ENCODE measurements around the gene STAG3. TPM values are rescaled to one million over a fixed set of nuclear protein-coding genes. Genes with fewer than 3 reads are reported as not detected.
A peak's percentile ranks its signal among the peaks of the same experiment; 100 is the strongest.

Gene STAG3
- total and polyA plus RNA-seq, 9 of the 15 experiments (the other 6 are each of a cell fraction or from before 2014, with no cell fraction given): 0.54 to 2.5 (median 1.7) TPM

- TF ChIP-seq ZNF277 (CRISPR knock-in tag; IDR thresholded peaks at IDR 0.05; ENCODE audit: borderline replicate concordance): no peak
- no peak for TF ChIP-seq BDP1 (IDR thresholded peaks at IDR 0.05; ENCODE audit: insufficient read depth, insufficient read length)
- TF ChIP-seq ZNF263 (CRISPR knock-in tag; IDR thresholded peaks at IDR 0.05; ENCODE audit: borderline replicate concordance): no peak
- peak; percentile 40; the same call in 1 of the 2 replicates for TF ChIP-seq ZBTB2 (IDR thresholded peaks at IDR 0.05)
- 0 out of 2 replicates have a peak, but pooled peaks have one; percentile 20 for TF ChIP-seq ARID2 (IDR thresholded peaks at IDR 0.05)
- TF ChIP-seq EZH2 (IDR thresholded peaks at IDR 0.05; ENCODE audit: borderline replicate concordance, low read depth, low read length): no peak
- TF ChIP-seq NFE2L1 (tag; IDR thresholded peaks at IDR 0.05; ENCODE audit: borderline replicate concordance, low read depth): no peak
- no peak for TF ChIP-seq CCNT2 (IDR thresholded peaks at IDR 0.05; ENCODE audit: borderline replicate concordance, extremely low read depth, insufficient read length, low read depth, low read length)
- TF ChIP-seq ZBTB34 (CRISPR knock-in tag; IDR thresholded peaks at IDR 0.05): no peak
- TF ChIP-seq REST (IDR thresholded peaks at IDR 0.05; ENCODE audit: borderline replicate concordance): no peak
- TF ChIP-seq REST (CRISPR knock-in tag; IDR thresholded peaks at IDR 0.05; ENCODE audit: low read depth): no peak
- no peak for TF ChIP-seq HMGXB4 (CRISPR knock-in tag; IDR thresholded peaks at IDR 0.05)
Measured at GRCh38 chr7:100170101-100170897, 7.4 kb upstream of the STAG3 start (continued).

Measured in K562 (cell line).